WTC11 (cell line): ENCODE results near the gene MARCHF10. TPM values are rescaled to one million over a fixed set of nuclear protein-coding genes. Genes with fewer than 3 reads are reported as not detected.
A peak's percentile ranks its signal among the peaks of the same experiment; 100 is the strongest.

Source experiments
- ATAC-seq: fragments of 200-7000 bp; cut with Tn5 transposase; 2 replicates; pipeline ENCODE4 v1.10.0; 2021; ENCODE audit warnings: mild to moderate bottlenecking, moderate library complexity
- CTCF ChIA-PET: fragments of 300-600 bp; sonication (Branson Sonifier 250); formaldehyde crosslinking; loops from one replicate; lab custom pipeline; 2021; ENCODE audit warnings: antibody characterized with exemption; lab: Charles Lee
- POLR2A ChIA-PET: fragments of 350-600 bp; sonication (Branson Sonifier 250); formaldehyde crosslinking; loops from one replicate; lab custom pipeline; 2021; ENCODE audit warnings: antibody characterized with exemption; lab: Charles Lee
- DNase-seq: peaks from one replicate; pipeline ENCODE4 v3.0.0; 2021; ENCODE audit warnings: low spot score
- H3K27ac Mint-ChIP-seq: 2 replicates; pipeline ENCODE4 v1.8.0; 2021; ENCODE audit warnings: mixed read lengths
- H3K27me3 Mint-ChIP-seq: 2 replicates; pipeline ENCODE4 v1.8.0; 2021; ENCODE audit warnings: low read depth, mild to moderate bottlenecking, moderate library complexity, mixed read lengths
- H3K36me3 Mint-ChIP-seq: 2 replicates; pipeline ENCODE4 v1.8.0; 2021; ENCODE audit warnings: mixed read lengths
- H3K4me1 Mint-ChIP-seq: 2 replicates; pipeline ENCODE4 v1.8.0; 2022; ENCODE audit warnings: mixed read lengths
- H3K4me3 Mint-ChIP-seq: 2 replicates; pipeline ENCODE4 v1.8.0; 2021; ENCODE audit warnings: mild to moderate bottlenecking, moderate library complexity, mixed read lengths
- H3K9me3 Mint-ChIP-seq: 2 replicates; pipeline ENCODE4 v1.8.0; 2021; ENCODE audit warnings: mixed read lengths
- CREB1 ChIP-seq: sonication (generic); formaldehyde crosslinking; IDR thresholded peaks from 2 replicates; pipeline ENCODE4 v1.8.0; 2023; ENCODE audit warnings: mild to moderate bottlenecking, missing genetic modification reagents
- CREM ChIP-seq: sonication (generic); formaldehyde crosslinking; IDR thresholded peaks from 2 replicates; pipeline ENCODE4 v1.8.1; 2022; ENCODE audit warnings: mild to moderate bottlenecking, missing genetic modification reagents, moderate library complexity
- E2F5 ChIP-seq: sonication (generic); formaldehyde crosslinking; IDR thresholded peaks from 2 replicates; pipeline ENCODE4 v1.8.1; 2022; ENCODE audit warnings: mild to moderate bottlenecking, moderate library complexity, missing genetic modification reagents
- ETV6 ChIP-seq: sonication (generic); formaldehyde crosslinking; IDR thresholded peaks from 2 replicates; pipeline ENCODE4 v1.8.1; 2022; ENCODE audit warnings: mild to moderate bottlenecking, missing genetic modification reagents
- FOXK1 ChIP-seq: sonication (generic); formaldehyde crosslinking; IDR thresholded peaks from 2 replicates; pipeline ENCODE4 v1.8.0; 2022; ENCODE audit warnings: mild to moderate bottlenecking, moderate library complexity, missing genetic modification reagents
- MAX ChIP-seq: sonication (generic); formaldehyde crosslinking; IDR thresholded peaks from 2 replicates; pipeline ENCODE4 v1.8.0; 2022; ENCODE audit warnings: mild to moderate bottlenecking, missing genetic modification reagents
- NR3C1 ChIP-seq: sonication (generic); formaldehyde crosslinking; conservative IDR thresholded peaks from 2 replicates; pipeline ENCODE4 v1.8.1; 2023; ENCODE audit warnings: low read depth, mild to moderate bottlenecking, missing genetic modification reagents
- RORB ChIP-seq: fragments of 250-450 bp; sonication (Bioruptor Pico); IDR thresholded peaks from 2 replicates; pipeline ENCODE4 v1.9.0; 2021; ENCODE audit warnings: mild to moderate bottlenecking
- SMAD4 ChIP-seq: sonication (generic); formaldehyde crosslinking; IDR thresholded peaks from 2 replicates; pipeline ENCODE4 v1.8.0; 2022; ENCODE audit warnings: mild to moderate bottlenecking, missing genetic modification reagents
- SP1 ChIP-seq: sonication (generic); formaldehyde crosslinking; conservative IDR thresholded peaks from 2 replicates; pipeline ENCODE4 v1.8.1; 2022; ENCODE audit warnings: missing genetic modification reagents
- TEAD1 ChIP-seq: sonication (generic); formaldehyde crosslinking; IDR thresholded peaks from 2 replicates; pipeline ENCODE4 v1.8.0; 2022; ENCODE audit warnings: mild to moderate bottlenecking, missing genetic modification reagents
- ZNF232 ChIP-seq: sonication (generic); formaldehyde crosslinking; IDR thresholded peaks from 2 replicates; pipeline ENCODE4 v1.8.0; 2022; ENCODE audit warnings: mild to moderate bottlenecking, missing genetic modification reagents
- ZNF423 ChIP-seq: fragments of 250-450 bp; sonication (Bioruptor Pico); IDR thresholded peaks from 2 replicates; pipeline ENCODE4 v2.1.2; 2022; ENCODE audit warnings: mild to moderate bottlenecking, moderate library complexity
- total RNA-seq: library from RNA; stranded (reverse); gene quantifications from 3 replicates; pipeline ENCODE4 v1.2.3, GENCODE V29; 2021
- TF ChIP-seq, protein P1 (sequence below): sonication (generic); formaldehyde crosslinking; IDR thresholded peaks from 2 replicates; pipeline ENCODE4 v1.8.0; 2023; ENCODE audit warnings: mild to moderate bottlenecking, missing genetic modification reagents
- TF ChIP-seq, protein P2 (sequence below): sonication (generic); formaldehyde crosslinking; IDR thresholded peaks from 2 replicates; pipeline ENCODE4 v1.8.0; 2022; ENCODE audit warnings: missing genetic modification reagents
- TF ChIP-seq, protein P3 (sequence below): sonication (generic); formaldehyde crosslinking; IDR thresholded peaks from 2 replicates; pipeline ENCODE4 v1.8.0; 2022; ENCODE audit warnings: mild to moderate bottlenecking, missing genetic modification reagents
- TF ChIP-seq, protein P4 (sequence below): sonication (generic); formaldehyde crosslinking; conservative IDR thresholded peaks from 2 replicates; pipeline ENCODE4 v1.8.1; 2023; ENCODE audit warnings: mild to moderate bottlenecking, low read depth, missing genetic modification reagents, moderate library complexity
- TF ChIP-seq, protein P5 (sequence below): sonication (generic); formaldehyde crosslinking; IDR thresholded peaks from 2 replicates; pipeline ENCODE4 v1.8.0; 2022; ENCODE audit warnings: mild to moderate bottlenecking, missing genetic modification reagents

The MARCHF10 gene
- total RNA-seq, 1 experiment from 2014 or later, result 1.0 TPM

DNA sequence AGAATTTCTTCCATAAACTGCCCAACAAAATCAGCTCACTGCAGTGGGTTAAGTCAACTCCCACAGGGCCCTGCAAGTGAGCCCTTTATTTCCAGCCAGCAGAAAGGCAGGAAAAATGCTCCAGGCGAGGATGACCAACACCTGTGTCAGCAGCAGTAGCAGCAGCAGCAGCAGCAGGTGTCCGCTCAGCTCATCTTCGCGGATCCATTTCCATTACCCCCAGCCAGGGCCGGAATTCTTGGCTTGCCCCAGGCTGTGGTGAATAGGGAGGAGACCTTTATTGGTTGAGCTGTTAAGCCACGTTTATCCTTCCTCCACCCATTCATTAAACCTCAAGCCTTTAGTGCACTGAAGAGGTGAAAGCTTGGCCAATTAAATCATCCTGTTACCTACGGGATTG is 46.2 kb downstream of the MARCHF10 start:
- Mint-ChIP-seq H3K4me1 (peaks cover 41% of the 10 kb centered on the region), H3K27ac (no peak overlapping the region; the same call in 1 of the 2 replicates), H3K27me3 (peaks cover 3% of the 10 kb centered on the region; the same call in 1 of the 2 replicates), H3K9me3 (no peaks in the 10 kb centered on the region), H3K4me3 (no peak overlapping the region), H3K36me3 (no peaks in the 10 kb centered on the region)
- POLR2A ChIA-PET, result no interaction called here
- ATAC-seq (peak; percentile 95), DNase-seq (peak; percentile 85)
- 0 out of 2 replicates have a peak, but pooled peaks have one; percentile 32 for TF ChIP-seq SP1 (CRISPR knock-in tag)
- no peak for TF ChIP-seq SMAD4 (CRISPR knock-in tag)
- peak; percentile 50; the same call in 1 of the 2 replicates for TF ChIP-seq TEAD1 (CRISPR knock-in tag)
- TF ChIP-seq NR3C1 (CRISPR knock-in tag), result no peak
- TF ChIP-seq, protein P1, sequence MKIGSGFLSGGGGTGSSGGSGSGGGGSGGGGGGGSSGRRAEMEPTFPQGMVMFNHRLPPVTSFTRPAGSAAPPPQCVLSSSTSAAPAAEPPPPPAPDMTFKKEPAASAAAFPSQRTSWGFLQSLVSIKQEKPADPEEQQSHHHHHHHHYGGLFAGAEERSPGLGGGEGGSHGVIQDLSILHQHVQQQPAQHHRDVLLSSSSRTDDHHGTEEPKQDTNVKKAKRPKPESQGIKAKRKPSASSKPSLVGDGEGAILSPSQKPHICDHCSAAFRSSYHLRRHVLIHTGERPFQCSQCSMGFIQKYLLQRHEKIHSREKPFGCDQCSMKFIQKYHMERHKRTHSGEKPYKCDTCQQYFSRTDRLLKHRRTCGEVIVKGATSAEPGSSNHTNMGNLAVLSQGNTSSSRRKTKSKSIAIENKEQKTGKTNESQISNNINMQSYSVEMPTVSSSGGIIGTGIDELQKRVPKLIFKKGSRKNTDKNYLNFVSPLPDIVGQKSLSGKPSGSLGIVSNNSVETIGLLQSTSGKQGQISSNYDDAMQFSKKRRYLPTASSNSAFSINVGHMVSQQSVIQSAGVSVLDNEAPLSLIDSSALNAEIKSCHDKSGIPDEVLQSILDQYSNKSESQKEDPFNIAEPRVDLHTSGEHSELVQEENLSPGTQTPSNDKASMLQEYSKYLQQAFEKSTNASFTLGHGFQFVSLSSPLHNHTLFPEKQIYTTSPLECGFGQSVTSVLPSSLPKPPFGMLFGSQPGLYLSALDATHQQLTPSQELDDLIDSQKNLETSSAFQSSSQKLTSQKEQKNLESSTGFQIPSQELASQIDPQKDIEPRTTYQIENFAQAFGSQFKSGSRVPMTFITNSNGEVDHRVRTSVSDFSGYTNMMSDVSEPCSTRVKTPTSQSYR (CRISPR knock-in tag), result no peak
- no peak for TF ChIP-seq E2F5 (CRISPR knock-in tag)
- TF ChIP-seq ZNF423 (CRISPR knock-in tag), result peak; percentile 65
- TF ChIP-seq FOXK1, result 0 out of 2 replicates have a peak, but pooled peaks have one; percentile 58
- TF ChIP-seq ETV6, result 0 out of 2 replicates have a peak, but pooled peaks have one; percentile 32
- TF ChIP-seq, protein P2, sequence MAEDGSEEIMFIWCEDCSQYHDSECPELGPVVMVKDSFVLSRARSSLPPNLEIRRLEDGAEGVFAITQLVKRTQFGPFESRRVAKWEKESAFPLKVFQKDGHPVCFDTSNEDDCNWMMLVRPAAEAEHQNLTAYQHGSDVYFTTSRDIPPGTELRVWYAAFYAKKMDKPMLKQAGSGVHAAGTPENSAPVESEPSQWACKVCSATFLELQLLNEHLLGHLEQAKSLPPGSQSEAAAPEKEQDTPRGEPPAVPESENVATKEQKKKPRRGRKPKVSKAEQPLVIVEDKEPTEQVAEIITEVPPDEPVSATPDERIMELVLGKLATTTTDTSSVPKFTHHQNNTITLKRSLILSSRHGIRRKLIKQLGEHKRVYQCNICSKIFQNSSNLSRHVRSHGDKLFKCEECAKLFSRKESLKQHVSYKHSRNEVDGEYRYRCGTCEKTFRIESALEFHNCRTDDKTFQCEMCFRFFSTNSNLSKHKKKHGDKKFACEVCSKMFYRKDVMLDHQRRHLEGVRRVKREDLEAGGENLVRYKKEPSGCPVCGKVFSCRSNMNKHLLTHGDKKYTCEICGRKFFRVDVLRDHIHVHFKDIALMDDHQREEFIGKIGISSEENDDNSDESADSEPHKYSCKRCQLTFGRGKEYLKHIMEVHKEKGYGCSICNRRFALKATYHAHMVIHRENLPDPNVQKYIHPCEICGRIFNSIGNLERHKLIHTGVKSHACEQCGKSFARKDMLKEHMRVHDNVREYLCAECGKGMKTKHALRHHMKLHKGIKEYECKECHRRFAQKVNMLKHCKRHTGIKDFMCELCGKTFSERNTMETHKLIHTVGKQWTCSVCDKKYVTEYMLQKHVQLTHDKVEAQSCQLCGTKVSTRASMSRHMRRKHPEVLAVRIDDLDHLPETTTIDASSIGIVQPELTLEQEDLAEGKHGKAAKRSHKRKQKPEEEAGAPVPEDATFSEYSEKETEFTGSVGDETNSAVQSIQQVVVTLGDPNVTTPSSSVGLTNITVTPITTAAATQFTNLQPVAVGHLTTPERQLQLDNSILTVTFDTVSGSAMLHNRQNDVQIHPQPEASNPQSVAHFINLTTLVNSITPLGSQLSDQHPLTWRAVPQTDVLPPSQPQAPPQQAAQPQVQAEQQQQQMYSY, result peak; percentile 74
- TF ChIP-seq CREM (CRISPR knock-in tag), result 0 out of 2 replicates have a peak, but pooled peaks have one; percentile 37
- TF ChIP-seq MAX (CRISPR knock-in tag), result peak; percentile 46; the same call in 1 of the 2 replicates
- TF ChIP-seq, protein P3, sequence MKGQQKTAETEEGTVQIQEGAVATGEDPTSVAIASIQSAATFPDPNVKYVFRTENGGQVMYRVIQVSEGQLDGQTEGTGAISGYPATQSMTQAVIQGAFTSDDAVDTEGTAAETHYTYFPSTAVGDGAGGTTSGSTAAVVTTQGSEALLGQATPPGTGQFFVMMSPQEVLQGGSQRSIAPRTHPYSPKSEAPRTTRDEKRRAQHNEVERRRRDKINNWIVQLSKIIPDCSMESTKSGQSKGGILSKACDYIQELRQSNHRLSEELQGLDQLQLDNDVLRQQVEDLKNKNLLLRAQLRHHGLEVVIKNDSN (CRISPR knock-in tag), result peak; percentile 28; the same call in 1 of the 2 replicates
- CTCF ChIA-PET, result interaction anchor here (1.0 to 1.6 kb wide), 2 partner anchors 11 to 17 kb away, joined by 3 to 4 read pairs; no protein-coding TSS in a partner anchor

- no peaks in the 10 kb centered on the region for H3K9me3 Mint-ChIP-seq
- no peaks in the 10 kb centered on the region for H3K36me3 Mint-ChIP-seq
- H3K27ac Mint-ChIP-seq, result no peak overlapping the region
- CTCF ChIA-PET, result interaction anchor here (0.5 kb wide), 1 partner anchor 10 kb away, joined by 3 read pairs; no protein-coding TSS in a partner anchor
- no peak overlapping the region for H3K4me3 Mint-ChIP-seq
- POLR2A ChIA-PET, result no interaction called here
- H3K27me3 Mint-ChIP-seq, result peaks cover 3% of the 10 kb centered on the region; the same call in 1 of the 2 replicates
- DNase-seq, result no peak
- ATAC-seq, result no peak
- peaks cover 41% of the 10 kb centered on the region for H3K4me1 Mint-ChIP-seq
- TF ChIP-seq ZNF232 (CRISPR knock-in tag), result no peak
- TF ChIP-seq, protein P4, sequence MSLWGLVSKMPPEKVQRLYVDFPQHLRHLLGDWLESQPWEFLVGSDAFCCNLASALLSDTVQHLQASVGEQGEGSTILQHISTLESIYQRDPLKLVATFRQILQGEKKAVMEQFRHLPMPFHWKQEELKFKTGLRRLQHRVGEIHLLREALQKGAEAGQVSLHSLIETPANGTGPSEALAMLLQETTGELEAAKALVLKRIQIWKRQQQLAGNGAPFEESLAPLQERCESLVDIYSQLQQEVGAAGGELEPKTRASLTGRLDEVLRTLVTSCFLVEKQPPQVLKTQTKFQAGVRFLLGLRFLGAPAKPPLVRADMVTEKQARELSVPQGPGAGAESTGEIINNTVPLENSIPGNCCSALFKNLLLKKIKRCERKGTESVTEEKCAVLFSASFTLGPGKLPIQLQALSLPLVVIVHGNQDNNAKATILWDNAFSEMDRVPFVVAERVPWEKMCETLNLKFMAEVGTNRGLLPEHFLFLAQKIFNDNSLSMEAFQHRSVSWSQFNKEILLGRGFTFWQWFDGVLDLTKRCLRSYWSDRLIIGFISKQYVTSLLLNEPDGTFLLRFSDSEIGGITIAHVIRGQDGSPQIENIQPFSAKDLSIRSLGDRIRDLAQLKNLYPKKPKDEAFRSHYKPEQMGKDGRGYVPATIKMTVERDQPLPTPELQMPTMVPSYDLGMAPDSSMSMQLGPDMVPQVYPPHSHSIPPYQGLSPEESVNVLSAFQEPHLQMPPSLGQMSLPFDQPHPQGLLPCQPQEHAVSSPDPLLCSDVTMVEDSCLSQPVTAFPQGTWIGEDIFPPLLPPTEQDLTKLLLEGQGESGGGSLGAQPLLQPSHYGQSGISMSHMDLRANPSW (CRISPR knock-in tag), result no peak
- TF ChIP-seq, protein P1 (CRISPR knock-in tag), result no peak
- TF ChIP-seq CREB1 (CRISPR knock-in tag), result no peak
- TF ChIP-seq RORB (CRISPR knock-in tag), result no peak
- TF ChIP-seq, protein P5, sequence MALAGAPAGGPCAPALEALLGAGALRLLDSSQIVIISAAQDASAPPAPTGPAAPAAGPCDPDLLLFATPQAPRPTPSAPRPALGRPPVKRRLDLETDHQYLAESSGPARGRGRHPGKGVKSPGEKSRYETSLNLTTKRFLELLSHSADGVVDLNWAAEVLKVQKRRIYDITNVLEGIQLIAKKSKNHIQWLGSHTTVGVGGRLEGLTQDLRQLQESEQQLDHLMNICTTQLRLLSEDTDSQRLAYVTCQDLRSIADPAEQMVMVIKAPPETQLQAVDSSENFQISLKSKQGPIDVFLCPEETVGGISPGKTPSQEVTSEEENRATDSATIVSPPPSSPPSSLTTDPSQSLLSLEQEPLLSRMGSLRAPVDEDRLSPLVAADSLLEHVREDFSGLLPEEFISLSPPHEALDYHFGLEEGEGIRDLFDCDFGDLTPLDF (CRISPR knock-in tag), result no peak
Observed at GRCh38 chr17:62760945-62761267, 47.2 kb downstream of the MARCHF10 start.
